Measurements from ENCODE around the gene MAP3K8. TPM values are rescaled to one million over a fixed set of nuclear protein-coding genes. Genes with fewer than 3 reads are reported as not detected.

Gene MAP3K8
- total and polyA plus RNA-seq, 9 of the 15 experiments (the other 6 are each of a cell fraction or from before 2014, with no cell fraction given) = 6.9 to 23.6 (median 13.6) TPM

DNA sequence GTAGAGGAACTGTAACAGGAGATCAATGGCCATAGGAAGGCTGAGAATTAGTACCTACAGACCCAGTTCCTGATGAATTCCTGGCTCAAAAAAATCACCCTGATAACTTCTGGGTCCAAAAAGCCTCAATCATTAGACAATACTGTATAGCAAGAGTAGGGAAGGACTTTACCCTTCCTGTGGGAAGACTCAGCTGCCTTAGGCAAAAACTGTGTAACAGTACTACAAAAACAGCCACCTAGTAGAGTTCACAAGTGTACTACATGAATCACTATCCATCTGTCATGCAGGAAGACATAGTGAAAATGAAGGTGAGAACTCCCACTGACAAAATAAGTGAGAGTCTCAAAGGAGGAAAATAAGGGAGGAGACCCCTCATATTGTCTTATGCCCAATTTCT lies 47.6 kb downstream of the MAP3K8 start (continued):
- no peak for TF ChIP-seq ZNF695 (CRISPR knock-in tag; IDR thresholded peaks at IDR 0.05)
- no peak for TF ChIP-seq DACH1 (IDR thresholded peaks at IDR 0.05; ENCODE audit: partially characterized antibody)
- no peak for TF ChIP-seq ZNF354B (CRISPR knock-in tag; IDR thresholded peaks at IDR 0.05)

DNA sequence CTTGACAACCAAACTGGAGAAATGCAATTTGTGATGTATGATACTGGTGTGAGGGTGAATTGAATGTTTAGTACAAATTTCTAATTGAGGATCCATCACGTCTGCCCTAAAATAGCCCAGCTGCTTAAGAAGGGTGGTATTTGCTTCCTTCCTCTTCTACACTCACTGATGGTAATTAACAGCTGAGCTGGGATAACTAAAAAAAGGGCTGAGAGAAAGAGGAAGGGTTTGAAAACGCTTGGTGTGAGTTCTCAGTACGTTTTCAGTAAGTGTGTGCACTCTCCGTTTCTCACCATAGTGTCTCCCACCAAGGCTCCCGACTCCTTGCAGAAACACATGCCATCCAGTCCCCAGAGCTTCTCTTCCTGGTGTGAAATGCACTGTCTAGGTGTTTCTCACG lies 54.3 kb downstream of the MAP3K8 start:
- no peak overlapping the region for H3K4me2 ChIP-seq (ENCODE audit: insufficient read depth, low read length)
- ATAC-seq (no peak), DNase-seq (ENCODE audit: extremely low read depth in 1 of 4, low spot score in 3 of 4) (no peak), FAIRE-seq (peak; percentile 54)
- no peaks in the 10 kb centered on the region for H3K27me3 ChIP-seq (ENCODE audit: control insufficient read depth in 2 of 2, insufficient read depth in 2 of 2, low read length in 2 of 2)
- POLR2A ChIA-PET = interaction anchor here (0.6 to 2.1 kb wide), 2 partner anchors 9 to 43 kb away, joined by 3 to 7 read pairs; no protein-coding TSS in a partner anchor
- no peaks in the 10 kb centered on the region for H3K36me3 ChIP-seq (ENCODE audit: control insufficient read depth, insufficient read depth, low read length)
- intact Hi-C loops (cut with micrococcal nuclease) = no loop called here
- H3K79me2 ChIP-seq (ENCODE audit: control insufficient read depth, insufficient read depth, low read length) = no peaks in the 10 kb centered on the region
- no peaks in the 10 kb centered on the region for H4K20me1 ChIP-seq (replicated peaks; ENCODE audit: control insufficient read depth, insufficient read depth, low read length)
- no peak for TF ChIP-seq TOE1 (IDR thresholded peaks at IDR 0.05; ENCODE audit: borderline replicate concordance)
- no peak for TF ChIP-seq TOE1 (CRISPR knock-in tag; IDR thresholded peaks at IDR 0.05; ENCODE audit: borderline replicate concordance, low read depth)
- TF ChIP-seq MITF (IDR thresholded peaks at IDR 0.05) = no peak
- TF ChIP-seq ZNF175 (CRISPR knock-in tag; IDR thresholded peaks at IDR 0.05; ENCODE audit: low read depth) = no peak
- TF ChIP-seq POLR2A (conservative IDR thresholded peaks at IDR 0.05) = no peak
- TF ChIP-seq, protein P1, sequence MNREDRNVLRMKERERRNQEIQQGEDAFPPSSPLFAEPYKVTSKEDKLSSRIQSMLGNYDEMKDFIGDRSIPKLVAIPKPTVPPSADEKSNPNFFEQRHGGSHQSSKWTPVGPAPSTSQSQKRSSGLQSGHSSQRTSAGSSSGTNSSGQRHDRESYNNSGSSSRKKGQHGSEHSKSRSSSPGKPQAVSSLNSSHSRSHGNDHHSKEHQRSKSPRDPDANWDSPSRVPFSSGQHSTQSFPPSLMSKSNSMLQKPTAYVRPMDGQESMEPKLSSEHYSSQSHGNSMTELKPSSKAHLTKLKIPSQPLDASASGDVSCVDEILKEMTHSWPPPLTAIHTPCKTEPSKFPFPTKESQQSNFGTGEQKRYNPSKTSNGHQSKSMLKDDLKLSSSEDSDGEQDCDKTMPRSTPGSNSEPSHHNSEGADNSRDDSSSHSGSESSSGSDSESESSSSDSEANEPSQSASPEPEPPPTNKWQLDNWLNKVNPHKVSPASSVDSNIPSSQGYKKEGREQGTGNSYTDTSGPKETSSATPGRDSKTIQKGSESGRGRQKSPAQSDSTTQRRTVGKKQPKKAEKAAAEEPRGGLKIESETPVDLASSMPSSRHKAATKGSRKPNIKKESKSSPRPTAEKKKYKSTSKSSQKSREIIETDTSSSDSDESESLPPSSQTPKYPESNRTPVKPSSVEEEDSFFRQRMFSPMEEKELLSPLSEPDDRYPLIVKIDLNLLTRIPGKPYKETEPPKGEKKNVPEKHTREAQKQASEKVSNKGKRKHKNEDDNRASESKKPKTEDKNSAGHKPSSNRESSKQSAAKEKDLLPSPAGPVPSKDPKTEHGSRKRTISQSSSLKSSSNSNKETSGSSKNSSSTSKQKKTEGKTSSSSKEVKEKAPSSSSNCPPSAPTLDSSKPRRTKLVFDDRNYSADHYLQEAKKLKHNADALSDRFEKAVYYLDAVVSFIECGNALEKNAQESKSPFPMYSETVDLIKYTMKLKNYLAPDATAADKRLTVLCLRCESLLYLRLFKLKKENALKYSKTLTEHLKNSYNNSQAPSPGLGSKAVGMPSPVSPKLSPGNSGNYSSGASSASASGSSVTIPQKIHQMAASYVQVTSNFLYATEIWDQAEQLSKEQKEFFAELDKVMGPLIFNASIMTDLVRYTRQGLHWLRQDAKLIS (CRISPR knock-in tag; IDR thresholded peaks at IDR 0.05) = no peak
- TF ChIP-seq MEF2A (IDR thresholded peaks at IDR 0.05; ENCODE audit: control insufficient read depth, low read depth, low read length) = no peak
- H3K9me1 ChIP-seq (ENCODE audit: control insufficient read depth, insufficient read depth, low read length) = no peaks in the 10 kb centered on the region
- 21% methylated on average over 5 of the region's 6 CpGs for WGBS (ENCODE audit: insufficient coverage, low coverage, missing lambda C conversion rate)
- no peak overlapping the region for H3K27ac ChIP-seq (ENCODE audit: extremely low read depth, low read depth, low read length)
- H2AFZ ChIP-seq (ENCODE audit: low read depth, low read length) = peak overlapping the region; percentile 75
- peaks cover 3 to 6% of the 10 kb centered on the region in 2 experiments; a peak in 2 of 5 replicates for H3K4me1 ChIP-seq (replicated peaks in 1 of 2; ENCODE audit: control insufficient read depth in 2 of 2, insufficient read depth in 2 of 2, low read length in 2 of 2)
- in situ Hi-C loops (cut with MboI) = no loop called here
- H3K9ac ChIP-seq (ENCODE audit: insufficient read depth in 1 of 2, low read depth in 2 of 2, low read length in 2 of 2) = no peak overlapping the region
- CTCF ChIA-PET (ENCODE audit: low intra/inter-chr PET ratio) = no interaction called here
- H3K9me3 ChIP-seq (replicated peaks; ENCODE audit: control insufficient read depth, insufficient read depth, low read depth, low read length) = peaks cover 4% of the 10 kb centered on the region; the same call in 1 of the 2 replicates
- no peak overlapping the region for H3K4me3 ChIP-seq
- no TSS peak for BruUV-seq (replicated peaks)
